ENCODE results near the gene TSSK2. TPM values are rescaled to one million over a fixed set of nuclear protein-coding genes. Genes with fewer than 3 reads are reported as not detected.

The TSSK2 gene
- polyA plus RNA-seq, 1 experiment = not detected

- ChIA-PET POLR2A (no interaction called here), CTCF (interaction anchor here (0.6 kb wide), 1 partner anchor 304 kb away, joined by 3 read pairs; no protein-coding TSS in a partner anchor)
- no peaks in the 10 kb centered on the region; the same call in 1 of the 2 replicates for H3K9me3 ChIP-seq (ENCODE audit: control insufficient read depth, insufficient read depth, low read length)
- H3K27me3 ChIP-seq (ENCODE audit: control insufficient read depth, insufficient read depth, low read length) = peaks cover 3% of the 10 kb centered on the region
- H3K4me3 ChIP-seq (ENCODE audit: low read depth, low read length) = no peak overlapping the region
- no peak for TF ChIP-seq CTCF (IDR thresholded peaks at IDR 0.05; ENCODE audit: low read depth, low read length)
- H3K27ac ChIP-seq (ENCODE audit: low read depth, low read length) = no peak overlapping the region
- no peak for DNase-seq (ENCODE audit: low read depth, low spot score)
Measured at GRCh38 chr22:19123936-19124335, 7.2 kb upstream of the TSSK2 start.

GRCh38 chr22:19124377-19124776 is 6.7 kb upstream of the TSSK2 start:
- DNase-seq (ENCODE audit: low read depth, low spot score) = no peak
- Histone ChIP-seq H3K27ac (ENCODE audit: low read depth, low read length) (no peak overlapping the region), H3K27me3 (ENCODE audit: control insufficient read depth, insufficient read depth, low read length) (peaks cover 3% of the 10 kb centered on the region), H3K9me3 (ENCODE audit: control insufficient read depth, insufficient read depth, low read length) (no peaks in the 10 kb centered on the region; the same call in 1 of the 2 replicates), H3K4me3 (ENCODE audit: low read depth, low read length) (no peak overlapping the region)
- POLR2A ChIA-PET = no interaction called here
- no peak for TF ChIP-seq CTCF (IDR thresholded peaks at IDR 0.05; ENCODE audit: low read depth, low read length)
- CTCF ChIA-PET = interaction anchor here (0.6 kb wide), 1 partner anchor 303 kb away, joined by 3 read pairs; no protein-coding TSS in a partner anchor

GRCh38 chr22:19125011-19125410 is 6.1 kb upstream of the TSSK2 start:
- ChIA-PET CTCF (no interaction called here), POLR2A (no interaction called here)
- Histone ChIP-seq H3K4me3 (ENCODE audit: low read depth, low read length) (no peak overlapping the region), H3K9me3 (ENCODE audit: control insufficient read depth, insufficient read depth, low read length) (no peaks in the 10 kb centered on the region; the same call in 1 of the 2 replicates), H3K27me3 (ENCODE audit: control insufficient read depth, insufficient read depth, low read length) (peaks cover 3% of the 10 kb centered on the region), H3K27ac (ENCODE audit: low read depth, low read length) (no peak overlapping the region)
- TF ChIP-seq CTCF (IDR thresholded peaks at IDR 0.05; ENCODE audit: low read depth, low read length) = no peak
- DNase-seq (ENCODE audit: low read depth, low spot score) = no peak

- Histone ChIP-seq H3K9me3 (ENCODE audit: control insufficient read depth, insufficient read depth, low read length) (no peaks in the 10 kb centered on the region; the same call in 1 of the 2 replicates), H3K27me3 (ENCODE audit: control insufficient read depth, insufficient read depth, low read length) (peaks cover 3% of the 10 kb centered on the region), H3K27ac (ENCODE audit: low read depth, low read length) (no peak overlapping the region), H3K4me3 (ENCODE audit: low read depth, low read length) (no peak overlapping the region)
- TF ChIP-seq CTCF (IDR thresholded peaks at IDR 0.05; ENCODE audit: low read depth, low read length) = no peak
- CTCF ChIA-PET = no interaction called here
- DNase-seq (ENCODE audit: low read depth, low spot score) = no peak
- POLR2A ChIA-PET = no interaction called here
Measured at GRCh38 chr22:19125474-19126308, 5.4 kb upstream of the TSSK2 start.

Data from AG04450 (cell line).